ENCODE measurements around the gene NEGR1. TPM values are rescaled to one million over a fixed set of nuclear protein-coding genes. Genes with fewer than 3 reads are reported as not detected.
"Not testable (repeated sequence)": the region's sequence is repeated elsewhere in the genome, so short reads cannot be mapped to it uniquely, and the experiment has no call there.

The NEGR1 gene
- total RNA-seq, 2 experiments from 2014 or later, result not detected

- peaks cover 37% of the 10 kb centered on the region for H3K27me3 Mint-ChIP-seq
- no peak overlapping the region for H3K4me3 Mint-ChIP-seq
- H3K9me3 Mint-ChIP-seq, result no peaks in the 10 kb centered on the region
- no peak for DNase-seq
- no peaks in the 10 kb centered on the region for H3K36me3 Mint-ChIP-seq
- H3K4me1 Mint-ChIP-seq, result peaks cover 20% of the 10 kb centered on the region
- no peak overlapping the region for H3K27ac Mint-ChIP-seq
Observed at GRCh38 chr1:72280131-72280530, 2.2 kb downstream of the NEGR1 start.

GRCh38 chr1:72278461-72278860, 3.9 kb downstream of the NEGR1 start:
- Mint-ChIP-seq H3K4me3 (no peak overlapping the region), H3K36me3 (no peaks in the 10 kb centered on the region), H3K27ac (no peak overlapping the region), H3K9me3 (no peaks in the 10 kb centered on the region), H3K27me3 (peaks cover 42% of the 10 kb centered on the region), H3K4me1 (peaks cover 20% of the 10 kb centered on the region)
- DNase-seq, result no peak

GRCh38 chr1:72271555-72272085, 10.7 kb downstream of the NEGR1 start:
- Mint-ChIP-seq H3K27me3 (peaks cover 9% of the 10 kb centered on the region), H3K4me1 (no peaks in the 10 kb centered on the region), H3K4me3 (no peak overlapping the region), H3K9me3 (peaks cover 1% of the 10 kb centered on the region), H3K27ac (no peak overlapping the region), H3K36me3 (no peaks in the 10 kb centered on the region)
- DNase-seq, result no peak

- Mint-ChIP-seq H3K9me3 (no peaks in the 10 kb centered on the region), H3K27ac (no peak overlapping the region)
Observed at GRCh38 chr1:72262735-72263134, 19.6 kb downstream of the NEGR1 start.

GRCh38 chr1:72253132-72253531, 29.2 kb downstream of the NEGR1 start:
- H3K9me3 Mint-ChIP-seq, result no peaks in the 10 kb centered on the region
- no peak overlapping the region for H3K27ac Mint-ChIP-seq
- H3K27me3 Mint-ChIP-seq, result no peaks in the 10 kb centered on the region
- H3K36me3 Mint-ChIP-seq, result no peaks in the 10 kb centered on the region
- H3K4me3 Mint-ChIP-seq, result no peak overlapping the region
- H3K4me1 Mint-ChIP-seq, result no peaks in the 10 kb centered on the region
- DNase-seq, result no peak

More at GRCh38 chr1:72262735-72263134, 19.6 kb downstream of the NEGR1 start:
- Mint-ChIP-seq H3K36me3 (no peaks in the 10 kb centered on the region), H3K4me3 (no peak overlapping the region), H3K27me3 (no peaks in the 10 kb centered on the region), H3K4me1 (no peaks in the 10 kb centered on the region)
- no peak for DNase-seq

GRCh38 chr1:72241397-72241796, 40.9 kb downstream of the NEGR1 start:
- no peak overlapping the region for H3K27ac Mint-ChIP-seq
- DNase-seq, result no peak
- H3K27me3 Mint-ChIP-seq, result no peaks in the 10 kb centered on the region
- no peaks in the 10 kb centered on the region for H3K36me3 Mint-ChIP-seq
- no peak overlapping the region for H3K4me3 Mint-ChIP-seq
- no peaks in the 10 kb centered on the region for H3K4me1 Mint-ChIP-seq
- no peaks in the 10 kb centered on the region for H3K9me3 Mint-ChIP-seq

GRCh38 chr1:72235931-72236330, 46.4 kb downstream of the NEGR1 start:
- H3K27ac Mint-ChIP-seq, H3K9me3 Mint-ChIP-seq, H3K4me3 Mint-ChIP-seq, H3K36me3 Mint-ChIP-seq, H3K4me1 Mint-ChIP-seq, DNase-seq, H3K27me3 Mint-ChIP-seq: not testable (repeated sequence)

GRCh38 chr1:72235062-72235461, 47.3 kb downstream of the NEGR1 start:
- Mint-ChIP-seq H3K27me3 (no peaks in the 10 kb centered on the region), H3K9me3 (peaks cover 2% of the 10 kb centered on the region), H3K27ac (no peak overlapping the region), H3K4me1 (no peaks in the 10 kb centered on the region), H3K4me3 (no peak overlapping the region), H3K36me3 (no peaks in the 10 kb centered on the region)
- no peak for DNase-seq

- Mint-ChIP-seq H3K9me3 (peaks cover 2% of the 10 kb centered on the region), H3K4me3 (no peak overlapping the region), H3K4me1 (no peaks in the 10 kb centered on the region), H3K36me3 (no peaks in the 10 kb centered on the region), H3K27me3 (no peaks in the 10 kb centered on the region), H3K27ac (no peak overlapping the region)
- DNase-seq, result no peak
Observed at GRCh38 chr1:72230746-72231145, 51.6 kb downstream of the NEGR1 start.

GRCh38 chr1:72229893-72230292, 52.4 kb downstream of the NEGR1 start:
- no peaks in the 10 kb centered on the region for H3K36me3 Mint-ChIP-seq
- peaks cover 2% of the 10 kb centered on the region for H3K9me3 Mint-ChIP-seq
- no peak overlapping the region for H3K4me3 Mint-ChIP-seq
- no peak for DNase-seq
- no peaks in the 10 kb centered on the region for H3K4me1 Mint-ChIP-seq
- no peaks in the 10 kb centered on the region for H3K27me3 Mint-ChIP-seq
- no peak overlapping the region for H3K27ac Mint-ChIP-seq

- no peak for DNase-seq
- Mint-ChIP-seq H3K27ac (no peak overlapping the region), H3K4me3 (no peak overlapping the region), H3K9me3 (no peaks in the 10 kb centered on the region), H3K36me3 (no peaks in the 10 kb centered on the region), H3K27me3 (no peaks in the 10 kb centered on the region), H3K4me1 (no peaks in the 10 kb centered on the region)
Observed at GRCh38 chr1:72227667-72228066, 54.7 kb downstream of the NEGR1 start.

- Mint-ChIP-seq H3K4me3 (no peak overlapping the region), H3K27ac (no peak overlapping the region), H3K4me1 (no peaks in the 10 kb centered on the region), H3K9me3 (no peaks in the 10 kb centered on the region), H3K27me3 (no peaks in the 10 kb centered on the region), H3K36me3 (no peaks in the 10 kb centered on the region)
- DNase-seq, result no peak
Observed at GRCh38 chr1:72224506-72224905, 57.8 kb downstream of the NEGR1 start.

- H3K36me3 Mint-ChIP-seq, result no peaks in the 10 kb centered on the region
- no peak for DNase-seq
- H3K27ac Mint-ChIP-seq, result no peak overlapping the region
- H3K27me3 Mint-ChIP-seq, result no peaks in the 10 kb centered on the region
- H3K4me1 Mint-ChIP-seq, result no peaks in the 10 kb centered on the region
- H3K4me3 Mint-ChIP-seq, result no peak overlapping the region
- H3K9me3 Mint-ChIP-seq, result no peaks in the 10 kb centered on the region
Observed at GRCh38 chr1:72221811-72222210, 60.5 kb downstream of the NEGR1 start.

GRCh38 chr1:72218141-72218739, 64.1 kb downstream of the NEGR1 start:
- no peaks in the 10 kb centered on the region for H3K36me3 Mint-ChIP-seq
- peaks cover 4% of the 10 kb centered on the region for H3K27me3 Mint-ChIP-seq
- H3K4me1 Mint-ChIP-seq, result no peaks in the 10 kb centered on the region
- no peak overlapping the region for H3K27ac Mint-ChIP-seq
- DNase-seq, result no peak
- H3K9me3 Mint-ChIP-seq, result no peaks in the 10 kb centered on the region
- H3K4me3 Mint-ChIP-seq, result no peak overlapping the region

GRCh38 chr1:72207059-72207458, 75.3 kb downstream of the NEGR1 start:
- Mint-ChIP-seq H3K4me1 (no peaks in the 10 kb centered on the region), H3K36me3 (no peaks in the 10 kb centered on the region), H3K9me3 (no peaks in the 10 kb centered on the region), H3K27me3 (no peaks in the 10 kb centered on the region), H3K4me3 (no peak overlapping the region), H3K27ac (no peak overlapping the region)
- no peak for DNase-seq

- no peak overlapping the region for H3K4me3 Mint-ChIP-seq
Observed at GRCh38 chr1:72202761-72203160, 79.6 kb downstream of the NEGR1 start.

More at GRCh38 chr1:72202761-72203160, 79.6 kb downstream of the NEGR1 start:
- H3K36me3 Mint-ChIP-seq, result no peaks in the 10 kb centered on the region
- no peak for DNase-seq
- H3K4me1 Mint-ChIP-seq, result no peaks in the 10 kb centered on the region
- H3K27ac Mint-ChIP-seq, result no peak overlapping the region
- no peaks in the 10 kb centered on the region for H3K9me3 Mint-ChIP-seq
- no peaks in the 10 kb centered on the region for H3K27me3 Mint-ChIP-seq
